Thymus (tissue), 11 donors: Measurements from ENCODE around the gene PAX4. TPM values are rescaled to one million over a fixed set of nuclear protein-coding genes. Genes with fewer than 3 reads are reported as not detected.
A peak's percentile ranks its signal among the peaks of the same experiment; 100 is the strongest.

Experiments used
- DNase-seq, 9 donors: peaks; one replicate each; pipeline ENCODE4 v3.0.0-alpha.2; 2013; ENCODE audit warnings: low spot score in 9 of 9, low read depth in 6 of 9, missing footprints in 1 of 9
- H3K27ac ChIP-seq, 2 donors: one replicate each; pipeline ENCODE4 v1.5.1; 2013; ENCODE audit warnings: control low read depth in 1 of 2, low read depth in 1 of 2, low read length in 1 of 2, mild to moderate bottlenecking in 1 of 2, moderate library complexity in 1 of 2
- H3K27me3 ChIP-seq, 2 donors: one replicate each; pipeline ENCODE4 v1.5.1; 2013; ENCODE audit warnings: low read length in 1 of 2; ENCODE audit not compliant: control insufficient read depth in 2 of 2, insufficient read depth in 1 of 2
- H3K36me3 ChIP-seq, 2 donors: one replicate each; pipeline ENCODE4 v1.5.1; 2013; ENCODE audit warnings: low read length in 1 of 2, mild to moderate bottlenecking in 1 of 2, moderate library complexity in 1 of 2; ENCODE audit not compliant: control insufficient read depth in 2 of 2, insufficient read depth in 2 of 2
- H3K4me1 ChIP-seq, 2 donors: one replicate each; pipeline ENCODE4 v1.5.1; 2013; ENCODE audit warnings: low read length in 2 of 2; ENCODE audit not compliant: control insufficient read depth in 2 of 2, insufficient read depth in 2 of 2
- H3K4me3 ChIP-seq, 2 donors: one replicate each; pipeline ENCODE4 v1.5.1; 2013; ENCODE audit warnings: low read length in 2 of 2, control low read depth in 1 of 2, mild to moderate bottlenecking in 1 of 2
- H3K9me3 ChIP-seq, 2 donors: one replicate each; pipeline ENCODE4 v1.5.1; 2013; ENCODE audit warnings: low read length in 1 of 2, mild to moderate bottlenecking in 1 of 2; ENCODE audit not compliant: control insufficient read depth in 2 of 2, insufficient read depth in 1 of 2
- WGBS: extraction: QIAGEN DNeasy Blood & Tissue Kit; methylation state at CpG from one replicate; pipeline ENCODE4 v1.1.7; 2013; 5-methylcytosine and 5-hydroxymethylcytosine counted together
- polyA plus RNA-seq: library from polyadenylated mRNA; stranded (reverse); fragments of 200-250 nt; gene quantifications from one replicate; pipeline ENCODE4 v1.2.3, GENCODE V29; 2013
- total RNA-seq: library from RNA; stranded (reverse); fragments of 120-200 nt; gene quantifications from one replicate; pipeline ENCODE4 v1.2.4, GENCODE V29; 2013
- donor health status: healthy.

The PAX4 gene
- total and polyA plus RNA-seq, 2 donors = 0.11 TPM; not detected in 1

DNA sequence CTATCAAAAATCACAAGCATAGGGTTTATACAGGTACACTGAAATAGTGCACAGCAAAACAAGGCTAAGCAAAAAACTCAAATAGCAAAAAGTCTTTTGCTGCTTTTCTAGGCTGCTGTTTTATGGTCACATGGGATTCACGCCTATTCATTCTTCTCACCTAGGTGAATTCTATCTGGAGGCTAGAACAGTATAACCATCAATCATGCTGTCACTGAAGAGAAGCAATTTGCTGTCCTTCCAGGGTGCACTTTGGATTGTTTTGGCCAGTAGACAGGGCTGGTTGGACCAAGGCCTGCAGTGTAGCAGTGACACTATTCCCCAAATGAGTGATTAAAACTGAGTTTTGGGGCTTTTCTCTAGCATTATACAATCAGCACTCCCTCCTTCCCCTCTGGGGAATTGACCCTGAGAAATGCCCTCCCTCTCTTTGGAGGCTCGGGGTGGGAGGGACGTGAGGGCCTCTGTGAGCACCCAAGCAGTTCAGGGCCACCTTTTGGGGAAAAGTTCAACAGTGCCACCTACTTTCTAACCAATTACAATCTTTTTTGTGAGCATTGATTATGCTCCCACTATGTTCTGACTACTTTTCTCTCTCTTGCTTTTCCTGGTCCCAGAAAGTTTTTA lies 17.8 kb upstream of the PAX4 start:
- no peak for DNase-seq
- WGBS = 87% methylated on average over 3 of the region's 3 CpGs
- H3K9me3 ChIP-seq = no peaks in the 10 kb centered on the region
- H3K27me3 ChIP-seq = peaks cover 0 to 7% of the 10 kb centered on the region in 2 donors
- H3K36me3 ChIP-seq = no peaks in the 10 kb centered on the region
- H3K27ac ChIP-seq = no peak overlapping the region
- no peak overlapping the region for H3K4me3 ChIP-seq
- H3K4me1 ChIP-seq = peaks cover 0 to 2% of the 10 kb centered on the region in 2 donors

DNA sequence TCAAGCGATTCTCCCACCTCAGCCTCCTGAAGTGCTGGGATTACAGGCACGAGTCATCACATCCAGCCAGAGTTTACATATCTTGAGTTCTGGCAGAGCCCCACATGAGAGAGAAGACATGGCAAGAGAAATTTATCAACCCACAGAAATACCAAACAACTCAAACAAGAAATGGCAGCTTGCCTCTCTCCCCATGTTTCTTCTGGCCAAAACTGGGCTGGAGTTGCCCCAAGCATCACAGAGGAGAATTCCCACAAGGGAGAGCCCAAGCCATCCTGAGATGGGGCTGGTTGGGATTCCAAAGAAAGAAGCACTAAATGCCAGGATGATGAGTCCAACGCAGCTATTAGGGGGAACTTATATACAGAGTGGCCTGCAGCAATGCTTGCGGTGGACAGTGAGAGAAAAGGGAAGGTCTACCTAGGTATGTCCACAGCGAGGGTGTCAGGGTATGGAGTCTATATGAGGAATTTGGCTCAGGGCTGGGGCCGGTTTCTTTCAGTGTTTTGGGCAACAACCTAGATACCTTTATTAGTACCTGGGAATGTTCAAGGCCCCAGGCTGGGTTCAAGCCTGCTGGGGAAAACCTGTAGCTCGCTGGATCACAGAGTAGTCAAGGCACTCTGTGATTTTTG lies 14.5 kb upstream of the PAX4 start:
- no peak for DNase-seq
- peaks cover 0 to 2% of the 10 kb centered on the region in 2 donors for H3K4me1 ChIP-seq
- no peaks in the 10 kb centered on the region for H3K9me3 ChIP-seq
- WGBS = 96% methylated on average over 7 of the region's 7 CpGs
- no peak overlapping the region for H3K27ac ChIP-seq
- H3K27me3 ChIP-seq = peaks cover 0 to 8% of the 10 kb centered on the region in 2 donors
- H3K36me3 ChIP-seq = no peaks in the 10 kb centered on the region
- H3K4me3 ChIP-seq = no peak overlapping the region

DNA sequence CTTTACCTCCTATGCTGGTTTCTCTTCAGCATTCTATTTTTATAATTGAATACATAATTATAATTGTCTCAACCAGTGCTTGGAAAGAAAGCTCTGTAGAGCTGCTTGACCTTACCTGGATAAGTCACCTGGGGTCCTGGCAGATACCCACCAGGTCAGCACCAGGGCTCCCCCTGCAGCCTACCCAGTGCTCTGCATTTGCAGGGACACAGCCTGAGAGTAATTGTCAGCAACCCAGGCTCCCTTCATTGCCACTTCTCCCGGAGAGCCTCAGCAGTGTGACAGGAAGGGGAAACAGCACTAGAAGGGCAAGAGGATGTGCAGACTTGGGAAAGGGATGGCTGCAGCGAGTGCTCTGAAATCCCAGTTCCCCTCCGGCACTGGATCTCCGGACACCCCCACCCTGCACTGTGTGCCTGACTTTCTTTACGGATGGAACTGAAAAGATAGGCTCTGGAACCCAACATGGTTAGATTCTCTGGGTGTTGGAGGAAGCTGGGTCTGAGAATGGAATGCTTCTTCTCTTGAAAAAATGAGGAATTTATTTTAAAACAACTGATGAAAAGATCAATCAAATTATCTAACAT lies 11.4 kb upstream of the PAX4 start:
- Histone ChIP-seq H3K9me3 (no peaks in the 10 kb centered on the region), H3K27me3 (peaks cover 0 to 4% of the 10 kb centered on the region in 2 donors), H3K4me1 (no peaks in the 10 kb centered on the region), H3K27ac (no peak overlapping the region), H3K4me3 (no peak overlapping the region), H3K36me3 (no peaks in the 10 kb centered on the region)
- 14% methylated on average over 5 of the region's 5 CpGs for WGBS
- peak in 3 of 9 donors; percentile 18 to 35 (median 34) for DNase-seq

DNA sequence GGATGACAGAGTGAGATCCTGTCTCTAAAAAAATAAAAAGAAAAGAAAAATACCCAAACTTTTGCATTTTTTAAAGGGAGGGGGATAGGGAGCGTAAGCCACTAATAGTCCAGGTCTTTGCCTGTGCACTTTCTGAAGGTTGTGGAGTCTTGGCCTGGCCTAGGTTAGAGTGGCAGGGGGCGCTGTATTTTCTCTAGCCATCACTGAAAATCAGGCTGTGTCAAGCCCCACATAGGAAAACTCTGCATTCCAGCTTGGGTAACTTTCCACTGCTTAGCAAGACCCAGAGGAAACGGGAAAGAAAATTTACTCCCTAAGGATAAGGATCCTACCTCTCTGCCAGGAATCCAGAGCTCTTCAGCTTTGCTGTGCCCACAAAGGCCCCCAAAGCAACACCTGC lies 10.5 kb upstream of the PAX4 start:
- Histone ChIP-seq H3K9me3 (no peaks in the 10 kb centered on the region), H3K36me3 (no peaks in the 10 kb centered on the region)

DNA sequence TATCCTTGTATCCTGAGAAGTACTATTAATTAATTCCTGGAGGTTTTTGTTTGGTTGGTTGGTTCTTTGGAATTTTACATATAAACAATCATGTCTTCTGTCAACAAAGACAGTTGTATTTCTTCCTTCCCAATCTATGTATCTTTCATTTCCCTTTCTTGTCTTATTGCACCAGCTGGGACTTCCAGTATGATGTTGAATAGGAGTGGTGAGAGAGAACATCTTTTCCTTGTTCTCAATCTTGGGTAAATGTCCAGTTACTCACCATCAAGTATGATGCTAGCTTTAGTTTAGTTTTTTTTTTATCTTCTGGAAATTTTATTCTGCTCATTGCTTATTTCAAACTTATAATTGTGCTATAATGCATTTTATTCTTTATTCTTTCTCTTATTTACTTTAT lies 7.4 kb upstream of the PAX4 start:
- H3K36me3 ChIP-seq = no peaks in the 10 kb centered on the region

More for the DNA sequence above, 10.5 kb upstream of the PAX4 start:
- WGBS = 86% methylated on average over 3 of the region's 3 CpGs
- no peak for DNase-seq
- Histone ChIP-seq H3K27me3 (peaks cover 0 to 4% of the 10 kb centered on the region in 2 donors), H3K4me1 (no peaks in the 10 kb centered on the region), H3K4me3 (no peak overlapping the region), H3K27ac (no peak overlapping the region)

DNA sequence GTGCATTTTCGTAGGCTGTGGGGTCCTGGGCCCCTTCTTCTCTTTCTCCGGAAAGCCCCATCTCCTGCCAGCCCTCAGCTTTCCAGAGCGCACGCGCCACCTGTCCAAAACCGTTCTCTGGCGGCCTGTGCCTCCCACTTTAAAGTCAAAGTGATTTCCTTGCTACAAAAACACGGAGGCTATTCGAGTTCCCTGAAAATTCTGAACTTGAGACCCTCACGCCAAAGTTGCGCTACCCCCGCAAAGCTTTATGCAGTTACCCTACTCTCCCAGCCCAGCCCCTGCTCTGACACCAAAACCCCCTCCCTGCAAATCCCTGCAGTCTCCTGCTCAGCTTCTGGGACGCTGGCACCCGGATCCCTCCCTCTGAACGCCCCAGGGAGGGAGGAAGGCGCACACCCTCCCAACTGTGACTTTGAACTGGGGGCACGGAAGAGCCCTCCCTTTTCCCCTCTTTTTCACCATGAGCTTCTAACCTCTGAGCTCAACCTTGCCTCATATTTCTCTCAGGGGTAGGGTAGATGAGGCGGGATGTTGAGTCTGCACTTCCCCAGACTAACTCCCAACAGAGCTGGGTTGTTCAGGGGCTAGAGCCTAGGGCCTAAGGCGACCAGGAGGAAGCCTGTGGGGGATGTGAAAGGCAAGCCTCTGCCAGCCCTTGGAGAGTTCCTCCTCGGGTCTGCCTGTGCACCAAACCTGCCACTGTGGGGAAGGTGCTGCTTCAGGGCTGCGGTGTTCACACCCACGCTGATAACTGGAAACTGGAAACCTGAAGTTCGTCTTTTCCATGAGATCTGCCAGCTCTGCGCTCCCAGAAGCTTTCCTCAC lies 2.7 kb upstream of the PAX4 start:
- peaks cover 10 to 30% of the 10 kb centered on the region in 2 donors for H3K27me3 ChIP-seq
- no peaks in the 10 kb centered on the region for H3K9me3 ChIP-seq
- H3K4me1 ChIP-seq = peaks cover 0 to 8% of the 10 kb centered on the region in 2 donors
- no peaks in the 10 kb centered on the region for H3K36me3 ChIP-seq
- H3K4me3 ChIP-seq = no peak overlapping the region
- DNase-seq = peak in 1 of 9 donors; percentile 15
- H3K27ac ChIP-seq = peak overlapping the region in 1 of 2 donors; percentile 13
- WGBS = 5% methylated on average over 24 of the region's 24 CpGs

More for the DNA sequence above, 7.4 kb upstream of the PAX4 start:
- peaks cover 0 to 6% of the 10 kb centered on the region in 2 donors for H3K4me1 ChIP-seq
- no peak overlapping the region for H3K4me3 ChIP-seq
- no peaks in the 10 kb centered on the region for H3K9me3 ChIP-seq
- H3K27me3 ChIP-seq = peaks cover 7 to 12% of the 10 kb centered on the region in 2 donors
- no peak overlapping the region for H3K27ac ChIP-seq
- no peak for DNase-seq

DNA sequence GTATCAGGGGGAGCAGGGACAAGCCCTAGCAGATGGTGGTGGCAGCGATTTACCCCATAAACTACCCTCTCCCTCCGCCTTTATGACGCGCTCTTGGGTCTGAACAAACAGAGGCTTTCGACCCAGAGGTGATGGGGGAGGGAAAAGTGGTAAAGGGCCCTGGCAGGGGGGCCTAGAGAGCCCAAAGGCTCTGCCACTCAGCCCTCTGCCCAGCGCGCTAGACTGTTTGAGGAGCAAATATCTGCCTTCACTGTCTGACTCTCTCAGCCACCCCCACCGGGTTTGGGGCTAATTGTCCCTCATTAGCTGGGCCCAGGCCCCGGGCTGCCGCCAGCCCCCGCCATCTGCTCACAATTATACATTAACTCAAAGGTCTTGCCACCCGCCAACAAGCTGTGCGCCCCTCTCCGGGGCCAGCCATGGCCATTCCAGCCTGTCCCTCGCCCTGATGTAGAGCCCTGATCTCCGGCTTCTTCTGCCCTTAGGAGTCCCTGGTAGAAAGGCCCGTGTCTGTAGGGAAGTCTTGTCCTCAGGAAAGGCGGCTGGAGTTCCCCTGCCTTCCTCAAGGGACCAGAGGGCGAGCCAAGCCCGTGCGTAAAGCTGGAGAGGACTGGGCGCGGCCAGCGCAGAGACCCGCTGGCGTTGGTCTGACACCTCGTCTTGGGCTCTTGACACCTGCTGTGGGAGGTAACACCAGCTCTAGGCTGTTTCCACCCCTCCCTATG lies 1.9 kb upstream of the PAX4 start:
- peaks cover 10 to 36% of the 10 kb centered on the region in 2 donors for H3K27me3 ChIP-seq

DNA sequence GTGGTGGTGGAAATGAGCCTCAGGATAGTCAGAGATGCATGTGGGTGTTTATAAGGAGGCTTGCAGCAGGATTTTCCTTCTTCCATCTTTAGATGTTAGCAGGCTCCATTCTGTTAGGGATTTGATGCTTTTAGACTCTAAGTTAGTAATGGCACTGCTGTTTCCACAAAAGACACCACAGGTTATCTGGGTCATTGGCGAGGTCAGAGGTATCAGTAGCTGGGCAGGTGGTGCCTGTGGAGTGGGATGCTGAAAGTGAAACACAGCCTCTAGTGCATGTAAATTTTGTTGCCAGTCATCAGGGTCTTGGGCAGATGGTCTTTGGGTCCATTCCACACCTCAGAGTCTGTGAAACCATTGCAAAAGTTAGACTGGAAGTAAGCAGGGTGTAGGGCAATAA lies 833 bp upstream of the PAX4 start:
- Histone ChIP-seq H3K27me3 (peaks cover 10 to 42% of the 10 kb centered on the region in 2 donors), H3K27ac (no peak overlapping the region)
- WGBS = 86% methylated on average over 1 of the region's 1 CpG

More for the DNA sequence above, 1.9 kb upstream of the PAX4 start:
- 15% methylated on average over 27 of the region's 27 CpGs for WGBS
- no peaks in the 10 kb centered on the region for H3K36me3 ChIP-seq
- H3K4me1 ChIP-seq = peaks cover 0 to 8% of the 10 kb centered on the region in 2 donors
- H3K4me3 ChIP-seq = no peak overlapping the region
- H3K27ac ChIP-seq = no peak overlapping the region
- no peak for DNase-seq
- no peaks in the 10 kb centered on the region for H3K9me3 ChIP-seq

More for the DNA sequence above, 833 bp upstream of the PAX4 start:
- no peak overlapping the region for H3K4me3 ChIP-seq
- H3K9me3 ChIP-seq = no peaks in the 10 kb centered on the region
- DNase-seq = no peak
- H3K36me3 ChIP-seq = no peaks in the 10 kb centered on the region
- H3K4me1 ChIP-seq = peaks cover 0 to 8% of the 10 kb centered on the region in 2 donors
